HEK293 (cell line): Measurements from ENCODE around the gene SNX5.

ENCODE experiments used
- CTCF ChIP-seq: fragments of 450-650 bp; formaldehyde crosslinking; IDR thresholded peaks from 2 replicates; pipeline ENCODE4 v1.5.1; 2016; ENCODE audit warnings: missing biosample characterization, missing genetic modification characterization
- ZBTB7A ChIP-seq: fragments of 450-650 bp; formaldehyde crosslinking; IDR thresholded peaks from 2 replicates; pipeline ENCODE4 v1.5.1; 2016; ENCODE audit warnings: low read depth, missing biosample characterization, missing genetic modification characterization
- ZBTB8A ChIP-seq: fragments of 450-650 bp; formaldehyde crosslinking; IDR thresholded peaks from 2 replicates; pipeline ENCODE4 v1.5.1; 2016; ENCODE audit warnings: missing biosample characterization, missing genetic modification characterization
- ZNF214 ChIP-seq: fragments of 450-650 bp; formaldehyde crosslinking; IDR thresholded peaks from 2 replicates; pipeline ENCODE4 v1.5.1; 2017; ENCODE audit warnings: missing biosample characterization, mild to moderate bottlenecking, missing genetic modification characterization, borderline replicate concordance
- ZNF280D ChIP-seq: fragments of 450-650 bp; formaldehyde crosslinking; IDR thresholded peaks from 2 replicates; pipeline ENCODE4 v1.5.1; 2016; ENCODE audit warnings: missing biosample characterization, missing genetic modification characterization
- ZNF513 ChIP-seq: fragments of 450-650 bp; IDR thresholded peaks from 2 replicates; pipeline ENCODE4 v1.5.1; 2018; ENCODE audit warnings: missing biosample characterization, missing genetic modification characterization
- ZNF658 ChIP-seq: fragments of 450-650 bp; formaldehyde crosslinking; IDR thresholded peaks from 2 replicates; pipeline ENCODE4; 2016; ENCODE audit warnings: missing biosample characterization, missing genetic modification characterization

- no peak for TF ChIP-seq ZNF513 (tag by site-specific recombination)
- no peak for TF ChIP-seq ZNF280D
- no peak for TF ChIP-seq ZNF658 (tag by site-specific recombination)
- no peak for TF ChIP-seq ZBTB8A (tag by site-specific recombination)
- TF ChIP-seq ZNF214 (tag by site-specific recombination): no peak
- no peak for TF ChIP-seq CTCF (tag by site-specific recombination)
- TF ChIP-seq ZBTB7A (tag by site-specific recombination): no peak
These were observed 57.7 kb downstream of the SNX5 start for GRCh38 chr20:17910828-17911294.
